KMS-11 (cell line): ENCODE measurements around the gene S100A1.

Source experiments
- H2AFZ ChIP-seq: fragments of 200-600 bp; sonication (generic); 2 replicates; pipeline ENCODE4 v1.6.1; 2016; ENCODE audit warnings: antibody characterized with exemption, mixed run types, low read depth
- H3K27ac ChIP-seq: fragments of 200-600 bp; sonication (generic); 2 replicates; pipeline ENCODE4 v1.6.1; 2016; ENCODE audit warnings: mild to moderate bottlenecking, mixed run types
- H3K27me3 ChIP-seq: fragments of 200-600 bp; sonication (generic); 2 replicates; pipeline ENCODE4 v1.6.1; 2017; ENCODE audit warnings: mild to moderate bottlenecking, low read depth, mixed run types, moderate library complexity; ENCODE audit not compliant: insufficient read depth
- H3K36me3 ChIP-seq: fragments of 200-600 bp; sonication (generic); 2 replicates; pipeline ENCODE4 v1.6.1; 2017; ENCODE audit warnings: mild to moderate bottlenecking, mixed run types; ENCODE audit not compliant: insufficient read depth
- H3K4me1 ChIP-seq: fragments of 200-600 bp; sonication (generic); 2 replicates; pipeline ENCODE4 v1.6.1; 2016; ENCODE audit warnings: mild to moderate bottlenecking, low read depth, mixed run types; ENCODE audit not compliant: poor library complexity, severe bottlenecking
- H3K4me2 ChIP-seq: fragments of 200-600 bp; sonication (generic); 2 replicates; pipeline ENCODE4 v1.7.0; 2016; ENCODE audit warnings: mild to moderate bottlenecking, mixed run types
- H3K4me3 ChIP-seq: fragments of 200-600 bp; sonication (generic); IDR thresholded peaks from 2 replicates; pipeline ENCODE4 v1.6.1; 2017; ENCODE audit warnings: low read depth, low read length, mixed read lengths; ENCODE audit not compliant: insufficient read depth
- H3K79me2 ChIP-seq: fragments of 200-600 bp; sonication (generic); 2 replicates; pipeline ENCODE4 v1.6.1; 2016; ENCODE audit warnings: low read depth, mixed run types; ENCODE audit not compliant: insufficient read depth
- H3K9ac ChIP-seq: fragments of 200-600 bp; sonication (generic); 2 replicates; pipeline ENCODE4 v1.6.1; 2016; ENCODE audit warnings: mild to moderate bottlenecking, mixed run types
- H4K20me1 ChIP-seq: fragments of 200-600 bp; sonication (generic); 2 replicates; pipeline ENCODE4 v1.6.1; 2016; ENCODE audit warnings: mild to moderate bottlenecking, mixed run types; ENCODE audit not compliant: insufficient read depth
- CTCF ChIP-seq: fragments of 200-600 bp; sonication (generic); conservative IDR thresholded peaks from 2 replicates; pipeline ENCODE4 v1.6.1; 2017; ENCODE audit warnings: low read depth, mild to moderate bottlenecking, antibody characterized with exemption, low read length, moderate library complexity, mixed read lengths

Gene S100A1

GRCh38 chr1:153599847-153600246 is 28.4 kb upstream of the S100A1 start:
- Histone ChIP-seq H4K20me1 (no peaks in the 10 kb centered on the region), H3K9ac (no peak overlapping the region), H3K79me2 (no peaks in the 10 kb centered on the region), H3K4me1 (no peaks in the 10 kb centered on the region), H3K4me3 (no peak overlapping the region), H3K4me2 (no peak overlapping the region), H3K36me3 (no peaks in the 10 kb centered on the region), H3K27ac (no peak overlapping the region), H2AFZ (no peak overlapping the region), H3K27me3 (no peaks in the 10 kb centered on the region)
- no peak for TF ChIP-seq CTCF

GRCh38 chr1:153602749-153603148 is 25.5 kb upstream of the S100A1 start:
- H4K20me1 ChIP-seq, result no peaks in the 10 kb centered on the region
- H3K4me2 ChIP-seq, result no peak overlapping the region
- H3K36me3 ChIP-seq, result no peaks in the 10 kb centered on the region
- TF ChIP-seq CTCF, result no peak
- no peak overlapping the region for H2AFZ ChIP-seq
- H3K27me3 ChIP-seq, result no peaks in the 10 kb centered on the region
- no peaks in the 10 kb centered on the region for H3K79me2 ChIP-seq
- no peak overlapping the region for H3K27ac ChIP-seq
- H3K4me1 ChIP-seq, result no peaks in the 10 kb centered on the region
- H3K9ac ChIP-seq, result no peak overlapping the region
- no peak overlapping the region for H3K4me3 ChIP-seq

GRCh38 chr1:153606194-153606593 is 22.0 kb upstream of the S100A1 start:
- H3K9ac ChIP-seq, result no peak overlapping the region
- H3K27me3 ChIP-seq, result 0 out of 2 replicates have a peak, but pooled peaks cover 3% of the 10 kb centered on the region
- no peaks in the 10 kb centered on the region for H4K20me1 ChIP-seq
- H3K4me3 ChIP-seq, result no peak overlapping the region
- no peaks in the 10 kb centered on the region for H3K36me3 ChIP-seq
- no peak overlapping the region for H3K4me2 ChIP-seq
- H3K27ac ChIP-seq, result no peak overlapping the region
- H3K4me1 ChIP-seq, result no peaks in the 10 kb centered on the region
- no peaks in the 10 kb centered on the region for H3K79me2 ChIP-seq
- no peak for TF ChIP-seq CTCF
- H2AFZ ChIP-seq, result no peak overlapping the region

DNA sequence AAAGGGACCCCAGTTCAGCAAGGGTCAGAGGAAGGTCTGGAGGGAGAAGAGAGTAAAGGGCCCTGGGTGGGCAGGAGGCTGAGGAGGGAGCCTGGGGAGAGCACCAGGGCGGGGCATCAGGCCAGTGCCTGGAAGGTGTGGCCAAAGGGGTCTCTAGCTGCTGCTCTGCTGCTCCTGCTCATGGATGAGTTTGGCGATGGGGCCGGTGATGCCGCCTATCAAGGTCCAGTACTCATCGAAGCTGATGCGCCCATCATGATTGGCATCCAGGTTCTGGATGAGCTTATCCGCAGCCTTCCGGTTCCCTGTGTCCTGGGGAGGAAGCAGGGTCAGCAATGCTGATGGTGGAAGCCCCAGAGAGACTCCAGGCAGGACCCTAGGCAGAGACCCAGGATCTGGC is 20.9 kb upstream of the S100A1 start:
- H4K20me1 ChIP-seq, result no peaks in the 10 kb centered on the region
- H3K27me3 ChIP-seq, result 0 out of 2 replicates have a peak, but pooled peaks cover 3% of the 10 kb centered on the region
- no peak overlapping the region for H3K4me2 ChIP-seq
- H3K27ac ChIP-seq, result no peak overlapping the region
- H3K4me1 ChIP-seq, result no peaks in the 10 kb centered on the region
- no peak overlapping the region for H3K9ac ChIP-seq
- no peak overlapping the region for H2AFZ ChIP-seq
- no peaks in the 10 kb centered on the region for H3K79me2 ChIP-seq
- TF ChIP-seq CTCF, result no peak
- H3K36me3 ChIP-seq, result no peaks in the 10 kb centered on the region
- H3K4me3 ChIP-seq, result no peak overlapping the region
